H1 (cell line): ENCODE measurements around the gene FAM83C. TPM values are rescaled to one million over a fixed set of nuclear protein-coding genes. Genes with fewer than 3 reads are reported as not detected.

Source experiments
- CTCF ChIA-PET: fragments of 300-600 bp; sonication (Branson Sonifier 250); formaldehyde crosslinking; loops from one replicate; lab custom pipeline; 2021; ENCODE audit not compliant: partially characterized antibody; lab: Charles Lee
- POLR2A ChIA-PET: fragments of 300-600 bp; sonication (Branson Sonifier 250); formaldehyde crosslinking; loops from one replicate; lab custom pipeline; 2021; ENCODE audit warnings: inconsistent platforms; ENCODE audit not compliant: partially characterized antibody; lab: Charles Lee
- DNase-seq, 2 experiments: peaks; one replicate each; pipeline versions ENCODE4 v3.0.0 to v3.0.0-alpha.2; 2010 to 2022; ENCODE audit warnings: low spot score in 2 of 2, low read depth in 1 of 2, mixed read lengths in 1 of 2
- FAIRE-seq: peaks from 2 replicates; lab custom pipeline; 2011; peaks lifted over from hg19 to GRCh38; lab: Jason Lieb, UNC
- H2AFZ ChIP-seq: 2 replicates; pipeline ENCODE4 v1.8.1; 2012; ENCODE audit warnings: low read length, inconsistent platforms
- H2AK5ac ChIP-seq: 2 replicates; pipeline ENCODE4 v1.6.1; 2013; ENCODE audit warnings: low read depth, low read length
- H2BK120ac ChIP-seq: replicated peaks from 2 replicates; pipeline ENCODE3; 2013; ENCODE audit warnings: low read depth, low read length, inconsistent platforms
- H2BK12ac ChIP-seq: 2 replicates; pipeline ENCODE4 v1.6.1; 2013; ENCODE audit warnings: low read depth, low read length
- H2BK15ac ChIP-seq: 2 replicates; pipeline ENCODE4 v1.6.1; 2013; ENCODE audit warnings: low read length
- H2BK20ac ChIP-seq: 2 replicates; pipeline ENCODE4 v1.6.1; 2013; ENCODE audit warnings: low read length
- H2BK5ac ChIP-seq: 2 replicates; pipeline ENCODE4 v1.6.1; 2013; ENCODE audit warnings: low read depth, low read length
- H3K14ac ChIP-seq: 2 replicates; pipeline ENCODE4 v1.6.1; 2013; ENCODE audit warnings: inconsistent platforms; ENCODE audit not compliant: insufficient read length
- H3K18ac ChIP-seq: 2 replicates; pipeline ENCODE4 v1.6.1; 2013; ENCODE audit warnings: low read length; ENCODE audit errors: extremely low read depth
- H3K23ac ChIP-seq: 2 replicates; pipeline ENCODE4 v1.6.1; 2013; ENCODE audit warnings: inconsistent platforms; ENCODE audit not compliant: insufficient read length
- H3K23me2 ChIP-seq: 2 replicates; pipeline ENCODE4 v1.6.1; 2013; ENCODE audit warnings: low read depth, low read length
- H3K27ac ChIP-seq: 2 replicates; pipeline ENCODE4 v1.6.1; 2011; ENCODE audit warnings: low read depth, low read length, inconsistent platforms
- H3K27me3 ChIP-seq, 4 experiments: replicated peaks in 1 of 4; 1 replicate in 1 of 4; 2 replicates in 3 of 4; pipeline versions ENCODE4 v1.6.1 to v1.8.1; 2011 to 2013; ENCODE audit warnings: low read length in 3 of 4, mild to moderate bottlenecking in 3 of 4, inconsistent platforms in 2 of 4, mixed read lengths in 2 of 4, moderate library complexity in 1 of 4; ENCODE audit not compliant: control insufficient read depth in 3 of 4, insufficient read depth in 3 of 4; ENCODE audit errors: extremely low read depth in 1 of 4
- H3K36me3 ChIP-seq, 4 experiments: 2 replicates each; pipeline versions ENCODE4 v1.6.1 to v1.8.1; 2011 to 2013; ENCODE audit warnings: mild to moderate bottlenecking in 4 of 4, low read length in 3 of 4, moderate library complexity in 2 of 4, control low read depth in 1 of 4, inconsistent platforms in 1 of 4; ENCODE audit not compliant: insufficient read depth in 4 of 4, control insufficient read depth in 2 of 4
- H3K4ac ChIP-seq: replicated peaks from 2 replicates; pipeline ENCODE3; 2013; ENCODE audit warnings: low read length, low read depth, mixed read lengths, inconsistent platforms; ENCODE audit not compliant: insufficient read length
- H3K4me1 ChIP-seq, 4 experiments: replicated peaks in 1 of 4; 1 replicate in 1 of 4; 2 replicates in 3 of 4; pipeline versions ENCODE4 v1.6.1 to v1.8.1; 2011 to 2013; ENCODE audit warnings: low read length in 3 of 4, inconsistent platforms in 2 of 4, mixed read lengths in 1 of 4; ENCODE audit not compliant: insufficient read depth in 4 of 4, control insufficient read depth in 3 of 4
- H3K4me2 ChIP-seq, 2 experiments: 2 replicates each; pipeline versions ENCODE4 v1.6.1 to v1.8.1; 2011 to 2013; ENCODE audit warnings: low read depth in 2 of 2, low read length in 2 of 2, control low read depth in 1 of 2, inconsistent platforms in 1 of 2, mild to moderate bottlenecking in 1 of 2; ENCODE audit not compliant: insufficient read depth in 1 of 2
- H3K4me3 ChIP-seq, 4 experiments: fragments of 200-600, 300-600 bp in 1 of 4; sonication (generic), shearing (Covaris generic), sonication (Bioruptor Twin) in 1 of 4; 2 replicates each; pipeline versions ENCODE4 v1.5.1 to v1.8.1; 2011 to 2016; ENCODE audit warnings: low read length in 4 of 4, low read depth in 3 of 4, control low read depth in 2 of 4, inconsistent platforms in 2 of 4, mild to moderate bottlenecking in 2 of 4, mixed read lengths in 1 of 4, moderate library complexity in 1 of 4; ENCODE audit not compliant: insufficient read depth in 2 of 4; ENCODE audit errors: extremely low read depth in 1 of 4
- H3K56ac ChIP-seq: replicated peaks from 2 replicates; pipeline ENCODE3; 2013; ENCODE audit warnings: low read depth, mild to moderate bottlenecking, mixed read lengths, low read length, inconsistent platforms; ENCODE audit not compliant: insufficient read length
- H3K79me1 ChIP-seq: 2 replicates; pipeline ENCODE4 v1.6.1; 2013; ENCODE audit warnings: low read depth, low read length, control low read depth
- H3K79me2 ChIP-seq, 2 experiments: 2 replicates each; pipeline versions ENCODE4 v1.6.1 to v1.8.1; 2012 to 2013; ENCODE audit warnings: low read length in 2 of 2, mild to moderate bottlenecking in 2 of 2, inconsistent platforms in 1 of 2; ENCODE audit not compliant: insufficient read depth in 2 of 2, control insufficient read depth in 1 of 2
- H3K9ac ChIP-seq, 4 experiments: replicated peaks in 1 of 4; 1 replicate in 1 of 4; 2 replicates in 3 of 4; pipeline versions ENCODE4 v1.6.1 to v1.8.1; 2011 to 2013; ENCODE audit warnings: low read depth in 3 of 4, low read length in 3 of 4, control low read depth in 2 of 4, mild to moderate bottlenecking in 2 of 4, moderate library complexity in 2 of 4, inconsistent platforms in 1 of 4; ENCODE audit errors: extremely low read depth in 1 of 4
- H3K9me3 ChIP-seq, 2 experiments: 2 replicates each; pipeline versions ENCODE4 v1.6.1 to v1.8.1; 2012 to 2013; ENCODE audit warnings: mild to moderate bottlenecking in 2 of 2, moderate library complexity in 2 of 2, control low read depth in 1 of 2, inconsistent platforms in 1 of 2, low read depth in 1 of 2, low read length in 1 of 2, mixed read lengths in 1 of 2; ENCODE audit not compliant: insufficient read depth in 2 of 2
- H4K20me1 ChIP-seq, 2 experiments: replicated peaks in 1 of 2; 2 replicates each; pipeline versions ENCODE3 to v1.8.1; 2011 to 2013; ENCODE audit warnings: inconsistent platforms in 2 of 2, low read length in 2 of 2, mild to moderate bottlenecking in 1 of 2; ENCODE audit not compliant: insufficient read depth in 2 of 2, control insufficient read depth in 1 of 2
- H4K5ac ChIP-seq: 2 replicates; pipeline ENCODE4 v1.6.1; 2013; ENCODE audit warnings: low read length, low read depth, mixed read lengths, inconsistent platforms; ENCODE audit not compliant: insufficient read length
- H4K8ac ChIP-seq: 2 replicates; pipeline ENCODE4 v1.8.0; 2013; ENCODE audit warnings: mild to moderate bottlenecking, moderate library complexity, low read length, inconsistent platforms; ENCODE audit not compliant: insufficient read depth; ENCODE audit errors: extremely low read depth
- H4K91ac ChIP-seq: replicated peaks from 2 replicates; pipeline ENCODE3; 2013; ENCODE audit warnings: low read length, mixed read lengths, inconsistent platforms; ENCODE audit not compliant: insufficient read length
- NRF1 ChIP-seq: IDR thresholded peaks from 2 replicates; pipeline ENCODE4 v1.6.1; 2011; ENCODE audit warnings: mild to moderate bottlenecking, low read depth, low read length, improper control_type of control experiment
- PHF8 ChIP-seq: fragments of 200-600 bp; sonication (generic); conservative IDR thresholded peaks from 2 replicates; pipeline ENCODE4 v1.7.1; 2012; ENCODE audit warnings: low read depth, mild to moderate bottlenecking, inconsistent platforms, low read length, moderate library complexity
- RBBP5 ChIP-seq: IDR thresholded peaks from 2 replicates; pipeline ENCODE4 v1.7.1; 2012; ENCODE audit warnings: low read depth, mild to moderate bottlenecking, inconsistent platforms, low read length, moderate library complexity, borderline replicate concordance
- SAP30 ChIP-seq: fragments of 300-600 bp; sonication (generic); IDR thresholded peaks from 2 replicates; pipeline ENCODE4 v1.7.1; 2012; ENCODE audit warnings: low read length, moderate library complexity, mild to moderate bottlenecking, inconsistent platforms; ENCODE audit not compliant: insufficient read depth, insufficient replicate concordance
- SIN3A ChIP-seq, 2 experiments: IDR thresholded peaks in 1 of 2; conservative IDR thresholded peaks in 1 of 2; 2 replicates each; pipeline ENCODE4 v1.6.1; 2011 to 2012; ENCODE audit warnings: low read length in 2 of 2, improper control_type of control experiment in 1 of 2, low read depth in 1 of 2, mild to moderate bottlenecking in 1 of 2
- SP2 ChIP-seq: IDR thresholded peaks from 2 replicates; pipeline ENCODE4 v1.6.1; 2012; ENCODE audit warnings: mild to moderate bottlenecking, low read length, inconsistent platforms
- SP4 ChIP-seq: IDR thresholded peaks from 2 replicates; pipeline ENCODE4 v1.6.1; 2012; ENCODE audit warnings: low read length, inconsistent platforms
- SRF ChIP-seq: IDR thresholded peaks from 2 replicates; pipeline ENCODE4 v1.6.1; 2011; ENCODE audit warnings: mild to moderate bottlenecking, low read depth, low read length, moderate library complexity
- USF2 ChIP-seq: IDR thresholded peaks from 2 replicates; pipeline ENCODE4 v1.6.1; 2011; ENCODE audit warnings: low read length, improper control_type of control experiment
- WGBS, 2 experiments: shearing (Covaris generic) in 1 of 2; methylation state at CpG; one replicate each; pipeline versions ENCODE4 v1.1.6 to v1.1.7; 2013 to 2015; ENCODE audit warnings: low lambda C conversion rate in 2 of 2, mixed read lengths in 2 of 2, inconsistent platforms in 1 of 2, low coverage in 1 of 2, missing lambda C conversion rate in 1 of 2; ENCODE audit not compliant: insufficient replicate concordance in 2 of 2, insufficient coverage in 1 of 2, insufficient read length in 1 of 2; ENCODE audit errors: extremely low coverage in 1 of 2, missing lambda C conversion rate in 1 of 2; 5-methylcytosine and 5-hydroxymethylcytosine counted together
- polyA plus RNA-seq, 7 experiments: library from polyadenylated mRNA; depleted of rRNA in 3 of 7; stranded (reverse) in 5 of 7; unstranded in 2 of 7; fragments of >200 nt in 5 of 7; fragments of 200-250 nt in 2 of 7; gene quantifications; 1 replicate in 5 of 7; 2 replicates in 1 of 7; 4 replicates in 1 of 7; pipeline versions ENCODE4 v1.2.1 to v1.2.3, GENCODE V29; 2011 to 2013; ENCODE audit warnings: missing spikeins in 2 of 7, mixed read lengths in 2 of 7
- total RNA-seq: library from RNA; stranded (reverse); fragmentation: NEBNext Ultra II Directional; extraction: Animal tissue kit (Norgen Biotek cat#: 25700); gene quantifications from 2 replicates; pipeline ENCODE4 v1.2.1, GENCODE V29; 2021
- TF ChIP-seq, protein P1 (sequence below), 3 experiments: IDR thresholded peaks; 1 replicate in 2 of 3; 2 replicates in 1 of 3; pipeline versions ENCODE4 v1.5.1 to v1.6.1; 2011; ENCODE audit warnings: low read length in 3 of 3, mild to moderate bottlenecking in 3 of 3, inconsistent platforms in 2 of 3, low read depth in 1 of 3, moderate library complexity in 1 of 3; ENCODE audit not compliant: insufficient read depth in 1 of 3; ENCODE audit errors: control extremely low read depth in 1 of 3

The FAM83C gene
- total and polyA plus RNA-seq, 2 of the 8 experiments (the other 6 are each of a cell fraction or from before 2014, with no cell fraction given), result not detected

GRCh38 chr20:35243317-35243716 is 48.9 kb downstream of the FAM83C start:
- no peak overlapping the region for H4K5ac ChIP-seq
- H4K91ac ChIP-seq, result no peak overlapping the region
- no peak overlapping the region for H2BK120ac ChIP-seq
- H3K4me3 ChIP-seq, result no peak overlapping the region
- no peak overlapping the region for H2BK5ac ChIP-seq
- no peak overlapping the region for H3K14ac ChIP-seq
- H3K4me2 ChIP-seq, result no peak overlapping the region
- H3K4ac ChIP-seq, result no peak overlapping the region
- peaks cover 0 to 3% (median 0%) of the 10 kb centered on the region in 4 experiments; a peak in 3 of 8 replicates for H3K36me3 ChIP-seq
- no peak overlapping the region for H3K23ac ChIP-seq
- no peak overlapping the region for H2AFZ ChIP-seq
- no peak overlapping the region for H2BK20ac ChIP-seq
- no peaks in the 10 kb centered on the region; the same call in 1 of the 2 replicates for H3K23me2 ChIP-seq
- no peaks in the 10 kb centered on the region for H4K20me1 ChIP-seq
- H3K9me3 ChIP-seq, result no peaks in the 10 kb centered on the region
- CTCF ChIA-PET, result interaction anchor here (1.4 kb wide), 1 partner anchor 16 kb away, joined by 3 read pairs; no protein-coding TSS in a partner anchor
- H3K9ac ChIP-seq, result no peak overlapping the region
- no peak overlapping the region for H2BK15ac ChIP-seq
- no peak overlapping the region for H2AK5ac ChIP-seq
- no peak overlapping the region for H4K8ac ChIP-seq
- H2BK12ac ChIP-seq, result no peak overlapping the region
- no peaks in the 10 kb centered on the region for H3K79me1 ChIP-seq
- WGBS, 2 experiments, result 64% methylated on average over 2 of the region's 2 CpGs; no CpG with 5 or more reads in 1 of the 2 experiments
- H3K27me3 ChIP-seq, result no peaks in the 10 kb centered on the region
- H3K4me1 ChIP-seq, result peaks cover 2 to 8% (median 3%) of the 10 kb centered on the region in 4 experiments; a peak in 5 of 7 replicates
- no peaks in the 10 kb centered on the region for H3K79me2 ChIP-seq
- no peak overlapping the region for H3K27ac ChIP-seq
- no peak for DNase-seq
- FAIRE-seq, result no peak
- no peak overlapping the region for H3K56ac ChIP-seq
- POLR2A ChIA-PET, result interaction anchor here (3.8 kb wide), 1 partner anchor 21 kb away, joined by 17 read pairs; no protein-coding TSS in a partner anchor
- H3K18ac ChIP-seq, result no peak overlapping the region
- TF ChIP-seq SP2 (no peak), PHF8 (no peak), NRF1 (no peak), USF2 (no peak), SP4 (no peak), SAP30 (no peak), SIN3A (conservative IDR thresholded peaks at IDR 0.05 in 1 of 2, IDR thresholded peaks at IDR 0.05 in 1 of 2; ENCODE audit: low read depth in 1 of 2, low read length in 2 of 2) (no peak), SRF (no peak), RBBP5 (no peak)
- TF ChIP-seq, protein P1, sequence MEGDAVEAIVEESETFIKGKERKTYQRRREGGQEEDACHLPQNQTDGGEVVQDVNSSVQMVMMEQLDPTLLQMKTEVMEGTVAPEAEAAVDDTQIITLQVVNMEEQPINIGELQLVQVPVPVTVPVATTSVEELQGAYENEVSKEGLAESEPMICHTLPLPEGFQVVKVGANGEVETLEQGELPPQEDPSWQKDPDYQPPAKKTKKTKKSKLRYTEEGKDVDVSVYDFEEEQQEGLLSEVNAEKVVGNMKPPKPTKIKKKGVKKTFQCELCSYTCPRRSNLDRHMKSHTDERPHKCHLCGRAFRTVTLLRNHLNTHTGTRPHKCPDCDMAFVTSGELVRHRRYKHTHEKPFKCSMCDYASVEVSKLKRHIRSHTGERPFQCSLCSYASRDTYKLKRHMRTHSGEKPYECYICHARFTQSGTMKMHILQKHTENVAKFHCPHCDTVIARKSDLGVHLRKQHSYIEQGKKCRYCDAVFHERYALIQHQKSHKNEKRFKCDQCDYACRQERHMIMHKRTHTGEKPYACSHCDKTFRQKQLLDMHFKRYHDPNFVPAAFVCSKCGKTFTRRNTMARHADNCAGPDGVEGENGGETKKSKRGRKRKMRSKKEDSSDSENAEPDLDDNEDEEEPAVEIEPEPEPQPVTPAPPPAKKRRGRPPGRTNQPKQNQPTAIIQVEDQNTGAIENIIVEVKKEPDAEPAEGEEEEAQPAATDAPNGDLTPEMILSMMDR (IDR thresholded peaks at IDR 0.05; ENCODE audit: control extremely low read depth in 1 of 3, insufficient read depth in 1 of 3, low read depth in 1 of 3, low read length in 3 of 3), result no peak
